MG63 (cell line): ENCODE data around the gene ADRA2C. TPM values are rescaled to one million over a fixed set of nuclear protein-coding genes. Genes with fewer than 3 reads are reported as not detected.

ENCODE experiments used
- DNase-seq: peaks from one replicate; pipeline ENCODE4 v3.0.0-alpha.2; 2020
- H3K27me3 ChIP-seq: fragments of 250-450 bp; sonication (Bioruptor Pico); 2 replicates; pipeline ENCODE4 v1.5.1; 2020; ENCODE audit warnings: mild to moderate bottlenecking, moderate library complexity
- H3K36me3 ChIP-seq: fragments of 250-450 bp; sonication (Bioruptor Pico); 2 replicates; pipeline ENCODE4 v1.5.1; 2020; ENCODE audit warnings: mild to moderate bottlenecking, moderate library complexity
- H3K4me3 ChIP-seq: fragments of 250-450 bp; sonication (Bioruptor Pico); 2 replicates; pipeline ENCODE4 v1.5.1; 2020; ENCODE audit warnings: mild to moderate bottlenecking, moderate library complexity
- H3K9me3 ChIP-seq: fragments of 250-450 bp; sonication (Bioruptor Pico); 2 replicates; pipeline ENCODE4 v1.5.1; 2020; ENCODE audit warnings: mild to moderate bottlenecking, moderate library complexity
- total RNA-seq: library from RNA; depleted of rRNA; stranded (reverse); fragments of >200 nt; shearing (Covaris generic); gene quantifications from 2 replicates; pipeline ENCODE4 v1.2.3, GENCODE V29; 2014; ENCODE audit warnings: low replicate concordance

ADRA2C gene
- total RNA-seq, 1 experiment from 2014 or later: 7.8 TPM

- no peak for DNase-seq
- no peaks in the 10 kb centered on the region for H3K9me3 ChIP-seq
- H3K36me3 ChIP-seq: no peaks in the 10 kb centered on the region
- no peak overlapping the region for H3K4me3 ChIP-seq
- no peaks in the 10 kb centered on the region for H3K27me3 ChIP-seq
Measured at GRCh38 chr4:3768842-3769641, 2.9 kb downstream of the ADRA2C start.

GRCh38 chr4:3769642-3770184 is 3.5 kb downstream of the ADRA2C start:
- H3K4me3 ChIP-seq: no peak overlapping the region

GRCh38 chr4:3770323-3771163 is 4.4 kb downstream of the ADRA2C start:
- Histone ChIP-seq H3K27me3 (no peaks in the 10 kb centered on the region), H3K36me3 (no peaks in the 10 kb centered on the region), H3K4me3 (no peak overlapping the region), H3K9me3 (no peaks in the 10 kb centered on the region)
- no peak for DNase-seq

More at GRCh38 chr4:3769642-3770184, 3.5 kb downstream of the ADRA2C start:
- no peak for DNase-seq
- Histone ChIP-seq H3K9me3 (no peaks in the 10 kb centered on the region), H3K36me3 (no peaks in the 10 kb centered on the region), H3K27me3 (no peaks in the 10 kb centered on the region)

GRCh38 chr4:3771164-3771809 is 5.1 kb downstream of the ADRA2C start:
- DNase-seq: no peak
- H3K27me3 ChIP-seq: no peaks in the 10 kb centered on the region
- H3K36me3 ChIP-seq: no peaks in the 10 kb centered on the region
- no peaks in the 10 kb centered on the region for H3K9me3 ChIP-seq
- no peak overlapping the region for H3K4me3 ChIP-seq

GRCh38 chr4:3771939-3772495 is 5.8 kb downstream of the ADRA2C start:
- DNase-seq: no peak
- Histone ChIP-seq H3K9me3 (no peaks in the 10 kb centered on the region), H3K27me3 (no peaks in the 10 kb centered on the region), H3K4me3 (no peak overlapping the region), H3K36me3 (no peaks in the 10 kb centered on the region)

- Histone ChIP-seq H3K4me3 (no peak overlapping the region), H3K36me3 (no peaks in the 10 kb centered on the region), H3K27me3 (no peaks in the 10 kb centered on the region), H3K9me3 (no peaks in the 10 kb centered on the region)
- no peak for DNase-seq
Measured at GRCh38 chr4:3772632-3773031, 6.4 kb downstream of the ADRA2C start.

GRCh38 chr4:3773552-3774001 is 7.4 kb downstream of the ADRA2C start:
- Histone ChIP-seq H3K9me3 (no peaks in the 10 kb centered on the region), H3K4me3 (no peak overlapping the region), H3K27me3 (no peaks in the 10 kb centered on the region), H3K36me3 (no peaks in the 10 kb centered on the region)
- DNase-seq: no peak

- Histone ChIP-seq H3K36me3 (no peaks in the 10 kb centered on the region), H3K27me3 (no peaks in the 10 kb centered on the region), H3K4me3 (no peak overlapping the region), H3K9me3 (no peaks in the 10 kb centered on the region)
- DNase-seq: no peak
Measured at GRCh38 chr4:3774253-3774883, 8.2 kb downstream of the ADRA2C start.

- Histone ChIP-seq H3K36me3 (no peaks in the 10 kb centered on the region), H3K4me3 (no peak overlapping the region), H3K9me3 (no peaks in the 10 kb centered on the region), H3K27me3 (no peaks in the 10 kb centered on the region)
- no peak for DNase-seq
Measured at GRCh38 chr4:3775005-3775404, 8.8 kb downstream of the ADRA2C start.

GRCh38 chr4:3775576-3775975 is 9.4 kb downstream of the ADRA2C start:
- no peaks in the 10 kb centered on the region for H3K36me3 ChIP-seq
- H3K27me3 ChIP-seq: no peaks in the 10 kb centered on the region
- DNase-seq: no peak
- no peaks in the 10 kb centered on the region for H3K9me3 ChIP-seq
- H3K4me3 ChIP-seq: no peak overlapping the region

- Histone ChIP-seq H3K9me3 (no peaks in the 10 kb centered on the region), H3K27me3 (no peaks in the 10 kb centered on the region), H3K36me3 (no peaks in the 10 kb centered on the region), H3K4me3 (no peak overlapping the region)
- DNase-seq: no peak
Measured at GRCh38 chr4:3776166-3777032, 10.2 kb downstream of the ADRA2C start.

GRCh38 chr4:3777033-3777390 is 10.8 kb downstream of the ADRA2C start:
- H3K9me3 ChIP-seq: no peaks in the 10 kb centered on the region
- H3K27me3 ChIP-seq: no peaks in the 10 kb centered on the region
- no peak overlapping the region for H3K4me3 ChIP-seq
- DNase-seq: no peak
- no peaks in the 10 kb centered on the region for H3K36me3 ChIP-seq

- no peaks in the 10 kb centered on the region for H3K27me3 ChIP-seq
- H3K4me3 ChIP-seq: no peak overlapping the region
- DNase-seq: no peak
- no peaks in the 10 kb centered on the region for H3K9me3 ChIP-seq
- H3K36me3 ChIP-seq: no peaks in the 10 kb centered on the region
Measured at GRCh38 chr4:3777669-3778068, 11.5 kb downstream of the ADRA2C start.

GRCh38 chr4:3779509-3779908 is 13.3 kb downstream of the ADRA2C start:
- Histone ChIP-seq H3K27me3 (no peaks in the 10 kb centered on the region), H3K4me3 (no peak overlapping the region), H3K9me3 (no peaks in the 10 kb centered on the region), H3K36me3 (no peaks in the 10 kb centered on the region)
- DNase-seq: no peak

- no peak for DNase-seq
- no peaks in the 10 kb centered on the region for H3K9me3 ChIP-seq
- H3K27me3 ChIP-seq: no peaks in the 10 kb centered on the region
- no peaks in the 10 kb centered on the region for H3K36me3 ChIP-seq
- no peak overlapping the region for H3K4me3 ChIP-seq
Measured at GRCh38 chr4:3780347-3781171, 14.4 kb downstream of the ADRA2C start.
